ENCODE data around the gene ZMYM4.
"Not testable (repeated sequence)": the region's sequence is repeated elsewhere in the genome, so short reads cannot be mapped to it uniquely, and the experiment has no call there.

ZMYM4 gene

GRCh38 chr1:35268282-35269200 lies at the start of gene ZMYM4:
TSS of gene ZMYM4 (plus strand) at chr1:35268709. CDS start at chr1:35269047, 338 bp downstream.
- DNase-seq, result peak; percentile 84 to 88

- no peak for DNase-seq
These were observed 47.5 kb upstream of the ZMYM4 start for GRCh38 chr1:35220976-35221375.

GRCh38 chr1:35222322-35223083 lies 46.0 kb upstream of the ZMYM4 start:
- no peak for DNase-seq

GRCh38 chr1:35223084-35223630 lies 45.4 kb upstream of the ZMYM4 start:
- no peak for DNase-seq

GRCh38 chr1:35226546-35226945 lies 42.0 kb upstream of the ZMYM4 start:
- no peak for DNase-seq

GRCh38 chr1:35229587-35230360 lies 38.7 kb upstream of the ZMYM4 start:
- no peak for DNase-seq

- no peak for DNase-seq
These were observed 37.2 kb upstream of the ZMYM4 start for GRCh38 chr1:35231287-35231686.

- DNase-seq, result not testable (repeated sequence)
These were observed 31.7 kb upstream of the ZMYM4 start for GRCh38 chr1:35236772-35237171.

- DNase-seq, result no peak
These were observed 24.8 kb upstream of the ZMYM4 start for GRCh38 chr1:35243691-35244090.

- no peak for DNase-seq
These were observed 21.3 kb upstream of the ZMYM4 start for GRCh38 chr1:35247256-35247655.

- no peak for DNase-seq
These were observed 14.6 kb upstream of the ZMYM4 start for GRCh38 chr1:35253941-35254340.

GRCh38 chr1:35255276-35255675 lies 13.2 kb upstream of the ZMYM4 start:
- DNase-seq, result no peak

- no peak for DNase-seq
These were observed 8.9 kb upstream of the ZMYM4 start for GRCh38 chr1:35259561-35259960.

GRCh38 chr1:35261412-35262120 lies 6.9 kb upstream of the ZMYM4 start:
- no peak for DNase-seq

GRCh38 chr1:35264035-35264434 lies 4.5 kb upstream of the ZMYM4 start:
- no peak for DNase-seq

- no peak for DNase-seq
These were observed 3.6 kb upstream of the ZMYM4 start for GRCh38 chr1:35264871-35265270.

GRCh38 chr1:35266306-35266705 lies 2.2 kb upstream of the ZMYM4 start:
- no peak for DNase-seq

GRCh38 chr1:35269201-35269988 lies 886 bp downstream of the ZMYM4 start:
- DNase-seq, result no peak

- DNase-seq, result no peak
These were observed 1.4 kb downstream of the ZMYM4 start for GRCh38 chr1:35269989-35270289.

- DNase-seq, result no peak
These were observed 2.3 kb downstream of the ZMYM4 start for GRCh38 chr1:35270836-35271235.

GRCh38 chr1:35274197-35274596 lies 5.7 kb downstream of the ZMYM4 start:
- no peak for DNase-seq
